Breast epithelium (tissue), 4 donors: ENCODE measurements around the gene CD47. TPM values are rescaled to one million over a fixed set of nuclear protein-coding genes. Genes with fewer than 3 reads are reported as not detected.

ENCODE experiments used
- DNase-seq, 2 donors: peaks; one replicate each; pipeline ENCODE4 v3.0.0-alpha.2; 2019; ENCODE audit warnings: low spot score in 2 of 2
- H3K27ac ChIP-seq, 2 donors: fragments of 200-600 bp; sonication (generic) in 1 of 2; one replicate each; pipeline ENCODE4 v1.5.1; 2016 to 2019; ENCODE audit warnings: mild to moderate bottlenecking in 1 of 2
- H3K27me3 ChIP-seq, 2 donors: fragments of 200-600 bp; sonication (generic) in 1 of 2; one replicate each; pipeline versions ENCODE4 v1.5.1 to v1.6.0; 2017 to 2019; ENCODE audit warnings: control low read depth in 1 of 2, mild to moderate bottlenecking in 1 of 2
- H3K36me3 ChIP-seq: fragments of 200-600 bp; one replicate; pipeline ENCODE4 v1.5.1; 2019
- H3K4me1 ChIP-seq, 2 donors: fragments of 200-600 bp; sonication (generic); one replicate each; pipeline ENCODE4 v1.5.1; 2016 to 2019; ENCODE audit warnings: control low read depth in 1 of 2
- H3K4me3 ChIP-seq, 3 donors: fragments of 200-600 bp; sonication (generic); 1 replicate in 2 of 3; 2 replicates in 1 of 3; pipeline ENCODE4 v1.5.1; 2016 to 2019; ENCODE audit warnings: mild to moderate bottlenecking in 3 of 3, moderate library complexity in 2 of 3
- H3K9me3 ChIP-seq, 2 donors: fragments of 200-600 bp; sonication (generic) in 1 of 2; one replicate each; pipeline ENCODE4 v1.5.1; 2016 to 2019; ENCODE audit warnings: control low read depth in 1 of 2
- CTCF ChIP-seq, 3 donors: fragments of 450-650 bp; IDR thresholded peaks; one replicate each; pipeline ENCODE4 v1.5.1; 2016 to 2017; ENCODE audit warnings: antibody characterized with exemption in 3 of 3, mild to moderate bottlenecking in 3 of 3, moderate library complexity in 3 of 3
- POLR2A ChIP-seq: fragments of 450-650 bp; IDR thresholded peaks from one replicate; pipeline ENCODE4 v1.6.1; 2016; ENCODE audit warnings: antibody characterized with exemption, mild to moderate bottlenecking, moderate library complexity
- POLR2AphosphoS5 ChIP-seq, 3 donors: sonication (generic); formaldehyde crosslinking; IDR thresholded peaks; one replicate each; pipeline ENCODE4 v1.6.1; 2017; ENCODE audit warnings: antibody characterized with exemption in 3 of 3
- intact Hi-C: fragments of 100-400 bp; cut with DNase I; formaldehyde crosslinking; loops from one replicate; pipeline ENCODE4 v1.15.1; 2023; ENCODE audit warnings: low total_unique reads
- total RNA-seq, 3 donors: library from RNA; depleted of rRNA; stranded (reverse); fragments of >200 nt; gene quantifications; one replicate each; pipeline ENCODE4 v1.1.0, GENCODE V29; 2016

The CD47 gene
- total RNA-seq, 3 donors from 2014 or later = 52.8 to 126 (median 85.5) TPM

GRCh38 chr3:108036984-108037741 lies 53.7 kb downstream of the CD47 start:
- Histone ChIP-seq H3K4me1 (no peaks in the 10 kb centered on the region), H3K36me3 (no peaks in the 10 kb centered on the region), H3K27me3 (no peaks in the 10 kb centered on the region), H3K9me3 (no peaks in the 10 kb centered on the region), H3K27ac (peak overlapping the region in 1 of 2 donors; percentile 16), H3K4me3 (no peak overlapping the region)
- no peak for TF ChIP-seq CTCF (IDR thresholded peaks at IDR 0.05)
- no peak for TF ChIP-seq POLR2AphosphoS5 (IDR thresholded peaks at IDR 0.05)
- no peak for TF ChIP-seq POLR2A
- DNase-seq = no peak
- intact Hi-C loops = no loop called here

GRCh38 chr3:108036401-108036800 lies 54.4 kb downstream of the CD47 start:
- DNase-seq = no peak
- Histone ChIP-seq H3K27ac (no peak overlapping the region), H3K36me3 (no peaks in the 10 kb centered on the region), H3K4me3 (no peak overlapping the region), H3K27me3 (no peaks in the 10 kb centered on the region), H3K4me1 (no peaks in the 10 kb centered on the region), H3K9me3 (no peaks in the 10 kb centered on the region)
- TF ChIP-seq CTCF (IDR thresholded peaks at IDR 0.05) = no peak
- TF ChIP-seq POLR2A = no peak
- no peak for TF ChIP-seq POLR2AphosphoS5 (IDR thresholded peaks at IDR 0.05)
- intact Hi-C loops = no loop called here

- no peak for DNase-seq
- no peaks in the 10 kb centered on the region for H3K9me3 ChIP-seq
- H3K27me3 ChIP-seq = no peaks in the 10 kb centered on the region
- intact Hi-C loops = no loop called here
- H3K4me1 ChIP-seq = no peaks in the 10 kb centered on the region
- H3K27ac ChIP-seq = no peak overlapping the region
- H3K4me3 ChIP-seq = no peak overlapping the region
- no peak for TF ChIP-seq POLR2A
- TF ChIP-seq POLR2AphosphoS5 (IDR thresholded peaks at IDR 0.05) = no peak
- no peak for TF ChIP-seq CTCF (IDR thresholded peaks at IDR 0.05)
- no peaks in the 10 kb centered on the region for H3K36me3 ChIP-seq
Observed at GRCh38 chr3:108035751-108036150, 55.1 kb downstream of the CD47 start.

- intact Hi-C loops = loop anchor here (1.0 kb wide), 1 partner anchor 12 kb away; no protein-coding TSS in a partner anchor
- TF ChIP-seq POLR2A (no peak), CTCF (IDR thresholded peaks at IDR 0.05) (no peak), POLR2AphosphoS5 (IDR thresholded peaks at IDR 0.05) (no peak)
Observed at GRCh38 chr3:108031895-108032294, 58.9 kb downstream of the CD47 start.

GRCh38 chr3:108030960-108031359 lies 59.9 kb downstream of the CD47 start:
- TF ChIP-seq POLR2AphosphoS5 (IDR thresholded peaks at IDR 0.05) (no peak), POLR2A (no peak), CTCF (IDR thresholded peaks at IDR 0.05) (no peak)
- DNase-seq = no peak
- intact Hi-C loops = no loop called here
- Histone ChIP-seq H3K4me1 (no peaks in the 10 kb centered on the region), H3K27ac (no peak overlapping the region), H3K36me3 (no peaks in the 10 kb centered on the region), H3K4me3 (peak overlapping the region in 1 of 3 donors; percentile 7), H3K9me3 (no peaks in the 10 kb centered on the region), H3K27me3 (no peaks in the 10 kb centered on the region)

More at GRCh38 chr3:108031895-108032294, 58.9 kb downstream of the CD47 start:
- no peak overlapping the region for H3K27ac ChIP-seq
- no peaks in the 10 kb centered on the region for H3K27me3 ChIP-seq
- H3K4me1 ChIP-seq = no peaks in the 10 kb centered on the region
- no peaks in the 10 kb centered on the region for H3K9me3 ChIP-seq
- H3K36me3 ChIP-seq = no peaks in the 10 kb centered on the region
- no peak for DNase-seq
- no peak overlapping the region for H3K4me3 ChIP-seq
